DMS53 (cell line): ENCODE results near the gene DRP2.
"Not testable (repeated sequence)": the region's sequence is repeated elsewhere in the genome, so short reads cannot be mapped to it uniquely, and the experiment has no call there.

Source experiments
- DNase-seq: peaks from one replicate; lab custom pipeline; 2025; lab: John Stamatoyannopoulos, UW

The DRP2 gene

GRCh38 chrX:101219116-101219863, at the start of gene DRP2:
Gene DRP2, plus strand, starts transcription at chrX:101219786. Its CDS starts 11,862 bp downstream, at chrX:101231648.
- DNase-seq = peak; percentile 72

- DNase-seq = no peak
Measured at GRCh38 chrX:101171883-101172400, 47.6 kb upstream of the DRP2 start.

- no peak for DNase-seq
Measured at GRCh38 chrX:101176439-101176838, 43.1 kb upstream of the DRP2 start.

- DNase-seq = not testable (repeated sequence)
Measured at GRCh38 chrX:101184876-101185275, 34.7 kb upstream of the DRP2 start.

- not testable (repeated sequence) for DNase-seq
Measured at GRCh38 chrX:101187961-101188360, 31.6 kb upstream of the DRP2 start.

GRCh38 chrX:101190736-101191135, 28.9 kb upstream of the DRP2 start:
- DNase-seq = no peak

- peak; percentile 53 for DNase-seq
Measured at GRCh38 chrX:101191217-101191750, 28.3 kb upstream of the DRP2 start.

- no peak for DNase-seq
Measured at GRCh38 chrX:101195442-101196173, 24.0 kb upstream of the DRP2 start.

- DNase-seq = no peak
Measured at GRCh38 chrX:101203761-101204351, 15.7 kb upstream of the DRP2 start.

GRCh38 chrX:101206471-101206870, 13.1 kb upstream of the DRP2 start:
- peak; percentile 73 for DNase-seq

GRCh38 chrX:101208152-101208905, 11.3 kb upstream of the DRP2 start:
- DNase-seq = no peak

- DNase-seq = peak; percentile 19
Measured at GRCh38 chrX:101210630-101211029, 9.0 kb upstream of the DRP2 start.

- no peak for DNase-seq
Measured at GRCh38 chrX:101217689-101218088, 1.9 kb upstream of the DRP2 start.

GRCh38 chrX:101219864-101220346, 319 bp downstream of the DRP2 start:
- peak; percentile 82 for DNase-seq

GRCh38 chrX:101220662-101221260, 1.2 kb downstream of the DRP2 start:
- DNase-seq = peak; percentile 96

GRCh38 chrX:101223226-101223625, 3.6 kb downstream of the DRP2 start:
- no peak for DNase-seq

- DNase-seq = no peak
Measured at GRCh38 chrX:101229170-101229569, 9.6 kb downstream of the DRP2 start.

GRCh38 chrX:101230636-101231035, 11.1 kb downstream of the DRP2 start:
- no peak for DNase-seq

- no peak for DNase-seq
Measured at GRCh38 chrX:101231080-101231479, 11.5 kb downstream of the DRP2 start.

- no peak for DNase-seq
Measured at GRCh38 chrX:101232316-101232715, 12.7 kb downstream of the DRP2 start.

GRCh38 chrX:101237041-101237440, 17.5 kb downstream of the DRP2 start:
- DNase-seq = no peak
